ENCODE measurements around the gene WAPL. TPM values are rescaled to one million over a fixed set of nuclear protein-coding genes. Genes with fewer than 3 reads are reported as not detected.

WAPL gene
- total and polyA plus RNA-seq, 9 of the 15 experiments (the other 6 are each of a cell fraction or from before 2014, with no cell fraction given): 14.3 to 36.4 (median 25.3) TPM

GRCh38 chr10:86521678-86522509 lies at the start of gene WAPL (continued):
- TF ChIP-seq MXD1 (CRISPR knock-in tag; IDR thresholded peaks at IDR 0.05; ENCODE audit: borderline replicate concordance, poor library complexity, severe bottlenecking) (no peak), ZBTB8A (IDR thresholded peaks at IDR 0.05; ENCODE audit: partially characterized antibody) (no peak), ZNF445 (CRISPR knock-in tag; IDR thresholded peaks at IDR 0.05; ENCODE audit: low read depth) (no peak), ZFP36 (IDR thresholded peaks at IDR 0.05; ENCODE audit: low read depth, low read length, partially characterized antibody) (no peak), DPF2 (IDR thresholded peaks at IDR 0.05) (no peak), HMG20B (CRISPR knock-in tag; IDR thresholded peaks at IDR 0.05) (no peak), PTRF (tag; IDR thresholded peaks at IDR 0.05) (no peak), JUN (IDR thresholded peaks at IDR 0.05; ENCODE audit: borderline replicate concordance, low read depth, low read length) (no peak), JUN (CRISPR knock-in tag; IDR thresholded peaks at IDR 0.05; ENCODE audit: borderline replicate concordance) (no peak), ZNF23 (CRISPR knock-in tag; IDR thresholded peaks at IDR 0.05) (no peak), CHCHD3 (CRISPR knock-in tag; IDR thresholded peaks at IDR 0.05) (no peak), PHF20 (IDR thresholded peaks at IDR 0.05; ENCODE audit: partially characterized antibody) (peak; percentile 29), ZNF280B (CRISPR knock-in tag; IDR thresholded peaks at IDR 0.05) (no peak), ZNF639 (CRISPR knock-in tag; conservative IDR thresholded peaks at IDR 0.05 in 1 of 2, IDR thresholded peaks at IDR 0.05 in 1 of 2) (no peak), ZNF12 (CRISPR knock-in tag; IDR thresholded peaks at IDR 0.05) (no peak)

Data from K562 (cell line).